Cardiac fibroblast (primary cell): ENCODE measurements around the gene GRIK2.

Source experiments
- DNase-seq, 2 donors: peaks; one replicate each; pipeline versions ENCODE4 v3.0.0 to v3.0.0-alpha.2; 2010; ENCODE audit warnings: low read depth in 2 of 2
- H3K4me3 ChIP-seq, 2 donors: replicated peaks in 1 of 2; 1 replicate in 1 of 2; 2 replicates in 1 of 2; pipeline ENCODE4 v1.5.1; 2011; ENCODE audit warnings: low read depth in 2 of 2, low read length in 2 of 2, mild to moderate bottlenecking in 2 of 2, moderate library complexity in 1 of 2
- CTCF ChIP-seq: IDR thresholded peaks from one replicate; pipeline ENCODE4 v1.5.1; 2011; ENCODE audit warnings: low read depth, mild to moderate bottlenecking, low read length, inconsistent platforms

GRIK2 gene

GRCh38 chr6:101806241-101806640, 412.7 kb downstream of the GRIK2 start:
- no peak overlapping the region for H3K4me3 ChIP-seq
- no peak for TF ChIP-seq CTCF
- peak; percentile 63 to 83 for DNase-seq

DNA sequence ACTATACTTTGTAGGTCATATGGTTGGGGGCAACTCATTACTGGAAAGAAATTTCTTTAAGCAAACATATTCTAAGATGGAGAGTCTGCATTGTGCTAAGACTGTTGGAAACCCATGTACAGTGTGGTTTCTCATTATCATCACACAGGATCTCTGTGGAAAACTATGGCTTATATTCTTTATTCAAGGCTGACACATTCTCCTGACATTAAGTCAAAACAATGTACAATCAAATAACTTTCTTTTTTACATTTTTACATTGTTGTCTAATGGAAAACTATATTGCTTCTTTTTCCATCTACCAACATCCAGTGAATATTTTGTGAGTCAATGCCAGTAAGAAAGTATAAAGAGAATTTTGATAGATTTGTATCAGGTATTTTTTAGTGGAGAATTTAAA, 417.6 kb downstream of the GRIK2 start:
- no peak for TF ChIP-seq CTCF

GRCh38 chr6:101816716-101817115, 423.2 kb downstream of the GRIK2 start:
- no peak for DNase-seq
- no peak overlapping the region for H3K4me3 ChIP-seq
- TF ChIP-seq CTCF = no peak

More for the DNA sequence above, 417.6 kb downstream of the GRIK2 start:
- H3K4me3 ChIP-seq = no peak overlapping the region
- DNase-seq = no peak

GRCh38 chr6:101818051-101818450, 424.5 kb downstream of the GRIK2 start:
- H3K4me3 ChIP-seq = no peak overlapping the region
- no peak for DNase-seq
- TF ChIP-seq CTCF = no peak

- TF ChIP-seq CTCF = no peak
- peak in 1 of 2 donors; percentile 47 for DNase-seq
- H3K4me3 ChIP-seq = no peak overlapping the region
Measured at GRCh38 chr6:101824551-101825345, 431.2 kb downstream of the GRIK2 start.

GRCh38 chr6:101826269-101826668, 432.8 kb downstream of the GRIK2 start:
- no peak for TF ChIP-seq CTCF
- DNase-seq = no peak
- H3K4me3 ChIP-seq = no peak overlapping the region

DNA sequence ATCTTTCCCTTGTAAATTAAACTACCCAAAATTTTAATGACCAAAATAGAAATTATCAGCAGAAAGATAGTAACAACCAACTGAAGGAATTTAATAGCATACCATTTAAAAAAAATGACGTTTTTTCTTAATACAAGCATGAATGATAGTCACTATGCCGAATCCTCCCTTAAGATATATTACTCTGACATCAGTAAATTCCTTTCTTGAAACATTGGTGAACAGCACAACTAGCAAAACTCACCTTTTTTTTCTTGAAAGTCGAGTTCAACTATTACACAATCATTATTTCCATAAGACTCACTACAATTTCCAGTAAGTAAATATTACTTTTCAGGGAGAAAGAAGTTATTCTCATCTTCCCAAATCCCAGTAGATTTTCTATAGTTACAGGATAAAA, 433.2 kb downstream of the GRIK2 start:
- H3K4me3 ChIP-seq = no peak overlapping the region
- no peak for DNase-seq
- no peak for TF ChIP-seq CTCF
